Measurements from ENCODE around the gene CNOT10. TPM values are rescaled to one million over a fixed set of nuclear protein-coding genes. Genes with fewer than 3 reads are reported as not detected.

Gene CNOT10
- polyA plus RNA-seq, 1 of the 3 experiments (the other 2 are of a cell fraction) = 23.5 TPM

GRCh38 chr3:32698506-32698905 lies 13.5 kb downstream of the CNOT10 start:
- H2AFZ ChIP-seq (ENCODE audit: low read depth) = no peak overlapping the region
- ChIA-PET POLR2A (no interaction called here), CTCF (interaction anchor here (0.9 kb wide), 1 partner anchor 189 kb away, joined by 3 read pairs; no protein-coding TSS in a partner anchor)
- 67% methylated on average over 2 of the region's 2 CpGs for WGBS (ENCODE audit: low lambda C conversion rate)
- H4K20me1 ChIP-seq (ENCODE audit: insufficient read depth) = no peaks in the 10 kb centered on the region
- no peak for TF ChIP-seq FOXM1 (IDR thresholded peaks at IDR 0.05; ENCODE audit: low read depth)
- TF ChIP-seq TAF1 (IDR thresholded peaks at IDR 0.05; ENCODE audit: borderline replicate concordance, low read depth, low read length) = no peak
- no peak for TF ChIP-seq TCF12 (IDR thresholded peaks at IDR 0.05)
- no peak for TF ChIP-seq EP300 (IDR thresholded peaks at IDR 0.05; ENCODE audit: borderline replicate concordance in 1 of 2, low read depth in 1 of 2, low read length in 1 of 2)
- no peak for TF ChIP-seq MXI1 (IDR thresholded peaks at IDR 0.05; ENCODE audit: low read depth, low read length)
- TF ChIP-seq TEAD4 (IDR thresholded peaks at IDR 0.05; ENCODE audit: borderline replicate concordance, insufficient read depth) = no peak
- TF ChIP-seq PBX3 (IDR thresholded peaks at IDR 0.05) = no peak
- TF ChIP-seq SMC3 (IDR thresholded peaks at IDR 0.05; ENCODE audit: low read depth, low read length) = no peak
- H3K9me2 ChIP-seq = no peaks in the 10 kb centered on the region
- H3K4me3 ChIP-seq (ENCODE audit: low read depth in 2 of 2, low read length in 1 of 2) = no peak overlapping the region
- H3F3A ChIP-seq (replicated peaks; ENCODE audit: insufficient read depth) = peaks cover 2% of the 10 kb centered on the region
- DNase-seq = no peak
- no peaks in the 10 kb centered on the region for H3K27me3 ChIP-seq (ENCODE audit: insufficient read depth)
- no peak overlapping the region for H3K27ac ChIP-seq (ENCODE audit: low read depth in 2 of 2, low read length in 1 of 2)
- peaks cover 57% of the 10 kb centered on the region for H3K79me2 ChIP-seq (ENCODE audit: insufficient read depth)
- no peak overlapping the region for H3K4me2 ChIP-seq
- no peak overlapping the region for H3K9ac ChIP-seq
- H3K4me1 ChIP-seq (ENCODE audit: control insufficient read depth in 1 of 2, insufficient read depth in 2 of 2, low read depth in 1 of 2, low read length in 1 of 2) = peaks cover 0 to 2% of the 10 kb centered on the region in 2 experiments; a peak in 1 of 4 replicates
- peaks cover 0 to 6% of the 10 kb centered on the region in 2 experiments for H3K36me3 ChIP-seq (replicated peaks in 1 of 2; ENCODE audit: control insufficient read depth in 1 of 2, insufficient read depth in 2 of 2, low read length in 1 of 2)
- no peaks in the 10 kb centered on the region for H3K9me3 ChIP-seq

GRCh38 chr3:32699429-32699828 lies 14.4 kb downstream of the CNOT10 start:
- POLR2A ChIA-PET = no interaction called here
- no peak for TF ChIP-seq MAX (IDR thresholded peaks at IDR 0.05; ENCODE audit: low read depth)
- TF ChIP-seq GABPA (IDR thresholded peaks at IDR 0.05; ENCODE audit: low read depth) = no peak
- TF ChIP-seq RAD21 (IDR thresholded peaks at IDR 0.05; ENCODE audit: low read length) = no peak
- TF ChIP-seq MEF2A (IDR thresholded peaks at IDR 0.05; ENCODE audit: borderline replicate concordance, low read depth) = no peak
- TF ChIP-seq MXI1 (IDR thresholded peaks at IDR 0.05; ENCODE audit: low read depth, low read length) = no peak
- no peak for TF ChIP-seq SIN3A (IDR thresholded peaks at IDR 0.05; ENCODE audit: borderline replicate concordance, low read depth, low read length)
- no peak for TF ChIP-seq FOSL2 (IDR thresholded peaks at IDR 0.05; ENCODE audit: borderline replicate concordance, low read depth)
- no peak for TF ChIP-seq TCF12 (IDR thresholded peaks at IDR 0.05)
- no peak for TF ChIP-seq REST (IDR thresholded peaks at IDR 0.05; ENCODE audit: low read depth, low read length)
- TF ChIP-seq FOXM1 (IDR thresholded peaks at IDR 0.05; ENCODE audit: low read depth) = no peak
- TF ChIP-seq RFX5 (IDR thresholded peaks at IDR 0.05; ENCODE audit: low read length) = no peak
- TF ChIP-seq NFIC (IDR thresholded peaks at IDR 0.05; ENCODE audit: borderline replicate concordance) = no peak
- TF ChIP-seq CHD2 (IDR thresholded peaks at IDR 0.05; ENCODE audit: low read length, partially characterized antibody) = no peak
- no peak for TF ChIP-seq PBX3 (IDR thresholded peaks at IDR 0.05)
- TF ChIP-seq USF1 (IDR thresholded peaks at IDR 0.05; ENCODE audit: borderline replicate concordance, low read depth) = no peak
- no peak for TF ChIP-seq RXRA (IDR thresholded peaks at IDR 0.05; ENCODE audit: borderline replicate concordance, low read depth)
- no peak for TF ChIP-seq GATA2 (CRISPR knock-in tag; IDR thresholded peaks at IDR 0.05)

More at GRCh38 chr3:32699429-32699828, 14.4 kb downstream of the CNOT10 start:
- Histone ChIP-seq H4K20me1 (ENCODE audit: insufficient read depth) (no peaks in the 10 kb centered on the region), H3K79me2 (ENCODE audit: insufficient read depth) (peaks cover 53% of the 10 kb centered on the region), H3K27ac (ENCODE audit: low read depth in 2 of 2, low read length in 1 of 2) (no peak overlapping the region), H3F3A (replicated peaks; ENCODE audit: insufficient read depth) (no peaks in the 10 kb centered on the region), H3K4me2 (no peak overlapping the region), H2AFZ (ENCODE audit: low read depth) (no peak overlapping the region), H3K9me2 (no peaks in the 10 kb centered on the region), H3K9ac (no peak overlapping the region), H3K4me1 (ENCODE audit: control insufficient read depth in 1 of 2, insufficient read depth in 2 of 2, low read depth in 1 of 2, low read length in 1 of 2) (peaks cover 0 to 2% of the 10 kb centered on the region in 2 experiments; a peak in 2 of 4 replicates), H3K4me3 (ENCODE audit: low read depth in 2 of 2, low read length in 1 of 2) (no peak overlapping the region), H3K9me3 (no peaks in the 10 kb centered on the region), H3K27me3 (ENCODE audit: insufficient read depth) (no peaks in the 10 kb centered on the region), H3K36me3 (replicated peaks in 1 of 2; ENCODE audit: control insufficient read depth in 1 of 2, insufficient read depth in 2 of 2, low read length in 1 of 2) (peaks cover 0 to 3% of the 10 kb centered on the region in 2 experiments)
- CTCF ChIA-PET = no interaction called here
- WGBS (ENCODE audit: low lambda C conversion rate) = 93% methylated on average over 2 of the region's 2 CpGs
- DNase-seq = no peak
